Activated CD8-positive, alpha-beta memory T cell treated with anti-CD3 and anti-CD28 coated beads, Interleukin-2, amount 50 U/mL, for 4 hours (primary cell): ENCODE results near the gene MAD1L1.

Experiments used
- DNase-seq: peaks from one replicate; pipeline ENCODE4 v3.0.0-alpha.2; 2020

The MAD1L1 gene

GRCh38 chr7:1918881-1919525 lies 313.7 kb downstream of the MAD1L1 start:
- no peak for DNase-seq

- DNase-seq: no peak
These were observed 314.6 kb downstream of the MAD1L1 start for GRCh38 chr7:1918063-1918645.

GRCh38 chr7:1917221-1918062 lies 315.3 kb downstream of the MAD1L1 start:
- no peak for DNase-seq

GRCh38 chr7:1916601-1916970 lies 316.2 kb downstream of the MAD1L1 start:
- no peak for DNase-seq

- no peak for DNase-seq
These were observed 316.7 kb downstream of the MAD1L1 start for GRCh38 chr7:1915956-1916600.

GRCh38 chr7:1915326-1915725 lies 317.4 kb downstream of the MAD1L1 start:
- no peak for DNase-seq

GRCh38 chr7:1914743-1915142 lies 318.0 kb downstream of the MAD1L1 start:
- no peak for DNase-seq

- no peak for DNase-seq
These were observed 318.4 kb downstream of the MAD1L1 start for GRCh38 chr7:1914321-1914720.

- DNase-seq: no peak
These were observed 319.1 kb downstream of the MAD1L1 start for GRCh38 chr7:1913466-1914282.

- no peak for DNase-seq
These were observed 319.9 kb downstream of the MAD1L1 start for GRCh38 chr7:1912593-1913465.

GRCh38 chr7:1911571-1911970 lies 321.2 kb downstream of the MAD1L1 start:
- DNase-seq: no peak

- DNase-seq: no peak
These were observed 321.9 kb downstream of the MAD1L1 start for GRCh38 chr7:1910827-1911226.

- DNase-seq: no peak
These were observed 322.6 kb downstream of the MAD1L1 start for GRCh38 chr7:1910081-1910685.

- DNase-seq: no peak
These were observed 323.3 kb downstream of the MAD1L1 start for GRCh38 chr7:1909476-1909875.

- no peak for DNase-seq
These were observed 323.8 kb downstream of the MAD1L1 start for GRCh38 chr7:1908823-1909420.

GRCh38 chr7:1907751-1908365 lies 324.9 kb downstream of the MAD1L1 start:
- no peak for DNase-seq

GRCh38 chr7:1906988-1907745 lies 325.6 kb downstream of the MAD1L1 start:
- no peak for DNase-seq

- DNase-seq: no peak
These were observed 326.5 kb downstream of the MAD1L1 start for GRCh38 chr7:1906087-1906830.
